HG03066 (cell line): ENCODE data around the gene AOPEP.

Source experiments
- ATAC-seq: cut with Tn5 transposase; IDR thresholded peaks from one replicate; pipeline ENCODE4 v1.9.1; 2021; ENCODE audit warnings: low read depth; ENCODE audit not compliant: unreplicated experiment

The AOPEP gene

GRCh38 chr9:95103281-95103771 lies 376.8 kb downstream of the AOPEP start:
- no peak for ATAC-seq

GRCh38 chr9:95103871-95104580 lies 377.5 kb downstream of the AOPEP start:
- ATAC-seq: no peak

GRCh38 chr9:95104581-95104960 lies 378.1 kb downstream of the AOPEP start:
- ATAC-seq: no peak

- ATAC-seq: no peak
Observed at GRCh38 chr9:95104980-95105379, 378.5 kb downstream of the AOPEP start.

- no peak for ATAC-seq
Observed at GRCh38 chr9:95105519-95106287, 379.2 kb downstream of the AOPEP start.

DNA sequence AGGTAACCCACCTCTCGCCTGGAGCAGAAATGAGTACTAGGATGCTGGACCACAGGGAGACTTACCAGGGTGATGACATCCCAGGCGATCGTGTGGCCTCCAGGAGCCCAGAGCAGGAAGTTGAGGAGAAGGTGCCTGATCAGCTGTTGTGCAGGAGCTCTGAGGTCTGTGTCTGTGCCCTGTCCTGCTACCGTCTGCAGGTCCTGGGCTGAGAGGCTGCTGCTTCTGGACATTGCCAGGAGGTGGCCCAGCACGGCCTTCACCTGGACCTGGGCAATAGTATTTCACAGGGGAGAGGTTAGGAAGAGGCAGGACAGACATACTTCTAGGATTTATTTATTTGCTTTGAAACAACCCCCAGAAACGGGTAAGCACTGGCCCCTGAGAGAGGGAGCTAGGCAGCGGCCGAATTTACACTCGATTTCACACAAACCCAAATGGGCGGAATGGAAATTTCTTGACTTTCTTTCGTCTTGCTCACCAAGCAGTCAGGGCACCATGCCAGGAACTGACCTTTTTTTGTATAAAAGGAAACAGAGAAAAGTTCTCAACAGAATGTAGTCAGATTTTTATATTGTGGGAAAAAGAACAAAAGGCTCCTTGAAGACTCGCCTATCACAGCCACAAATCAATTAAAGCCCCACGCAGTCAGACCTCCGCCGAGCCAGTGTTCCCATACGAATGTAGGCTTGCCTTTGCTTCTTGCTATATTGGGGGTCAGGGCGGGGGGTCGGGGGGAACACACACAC lies 380.7 kb downstream of the AOPEP start:
- ATAC-seq: no peak

DNA sequence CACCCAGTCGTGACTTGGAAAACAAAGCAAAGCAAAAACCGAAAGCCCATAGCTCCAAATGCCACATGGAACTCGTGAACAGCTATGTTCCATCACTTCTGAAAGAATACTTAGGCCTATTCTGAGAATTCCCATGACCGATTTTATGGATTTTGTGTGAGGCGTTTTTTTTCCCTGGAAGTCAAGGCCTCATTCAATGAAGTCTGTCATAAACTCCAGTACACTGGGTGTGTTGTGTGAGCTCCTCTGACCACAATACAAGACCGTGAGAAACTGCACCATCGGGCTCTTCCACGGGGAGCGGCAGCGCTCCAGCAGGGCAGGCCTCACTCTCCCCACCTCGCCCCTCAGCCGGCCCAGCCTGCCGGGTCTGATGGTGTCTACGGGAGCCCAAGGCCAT lies 381.5 kb downstream of the AOPEP start:
- no peak for ATAC-seq

- no peak for ATAC-seq
Observed at GRCh38 chr9:95108777-95109176, 382.3 kb downstream of the AOPEP start.

DNA sequence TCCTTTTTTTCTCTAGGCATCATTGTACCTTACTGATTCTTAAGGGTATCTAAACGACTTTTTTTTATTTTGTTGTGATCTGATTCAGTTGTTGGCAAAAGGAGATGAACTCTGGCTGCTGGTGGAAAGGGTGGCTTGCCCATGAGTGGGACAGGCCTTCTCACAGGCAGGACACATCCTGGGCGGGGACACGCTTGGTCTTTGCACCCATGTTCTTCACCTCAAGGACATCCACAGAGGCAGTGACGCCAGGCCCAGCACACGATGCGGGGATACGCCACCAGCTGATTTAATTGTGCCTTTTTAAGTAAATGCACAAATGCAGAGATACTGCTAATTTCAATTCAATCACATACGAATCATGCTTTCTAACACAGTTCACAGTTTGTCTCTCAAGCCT lies 383.0 kb downstream of the AOPEP start:
- no peak for ATAC-seq

- ATAC-seq: no peak
Observed at GRCh38 chr9:95110921-95111525, 384.5 kb downstream of the AOPEP start.

- ATAC-seq: no peak
Observed at GRCh38 chr9:95111716-95112115, 385.2 kb downstream of the AOPEP start.

DNA sequence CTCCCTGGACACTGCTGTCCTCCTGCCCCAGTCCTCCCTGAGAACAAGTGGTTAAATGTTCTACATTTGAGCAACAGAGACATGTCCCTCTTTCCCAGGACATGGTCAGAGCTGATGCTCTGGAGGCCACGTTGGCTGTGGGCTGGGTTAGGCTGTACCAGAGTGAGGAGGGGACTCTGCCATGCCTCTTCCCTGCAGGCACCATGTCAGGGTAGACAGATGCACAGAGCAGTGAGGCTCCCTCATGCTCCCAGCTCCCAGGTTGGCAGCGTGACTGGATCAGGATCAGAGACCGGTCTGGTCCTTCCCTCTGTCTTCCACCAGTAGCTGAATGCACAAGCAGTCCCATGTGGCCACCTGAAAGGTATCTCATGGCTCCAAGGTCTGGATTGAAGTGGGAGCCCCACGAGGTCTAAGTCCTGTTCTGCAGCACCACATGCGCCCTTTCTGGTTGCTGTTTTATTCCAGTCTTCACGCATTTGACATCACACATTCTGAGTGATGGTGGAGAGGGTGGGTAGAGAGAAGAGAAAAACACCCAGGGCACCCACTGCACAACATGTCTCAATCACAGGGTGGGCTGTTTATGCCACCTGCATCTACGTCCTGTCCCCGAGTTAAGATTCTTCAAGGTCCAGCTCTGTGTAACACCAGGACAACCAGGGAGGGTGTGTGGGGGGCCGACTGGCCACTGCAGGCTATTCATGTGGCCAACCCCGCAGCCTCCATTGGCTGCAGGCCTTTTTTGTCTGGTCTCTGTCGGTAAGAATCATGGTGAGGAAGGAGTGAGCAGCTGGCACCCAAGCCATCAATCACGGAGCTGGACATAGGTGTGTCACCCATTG lies 386.2 kb downstream of the AOPEP start:
- ATAC-seq: no peak

GRCh38 chr9:95115104-95115503 lies 388.6 kb downstream of the AOPEP start:
- no peak for ATAC-seq

- ATAC-seq: no peak
Observed at GRCh38 chr9:95116002-95116807, 389.7 kb downstream of the AOPEP start.

DNA sequence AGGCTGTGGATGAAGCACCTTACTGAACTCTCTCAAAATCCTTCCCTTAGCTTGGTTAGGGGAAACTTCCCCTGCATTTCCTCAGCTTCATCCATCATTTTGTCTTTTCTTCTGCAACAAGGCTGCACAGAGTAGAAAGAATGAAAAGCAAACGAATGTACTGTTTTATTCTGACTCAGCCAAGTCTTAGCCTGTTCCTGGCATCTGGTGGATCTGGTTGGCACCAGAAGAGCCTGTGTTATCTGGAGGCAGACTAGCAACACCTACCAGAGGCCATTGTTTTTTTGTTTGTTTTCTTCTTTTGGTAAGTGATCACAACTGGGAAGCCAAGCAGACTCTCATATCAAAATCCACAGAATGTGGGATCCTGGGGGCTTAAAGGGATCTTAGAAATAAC lies 390.3 kb downstream of the AOPEP start:
- ATAC-seq: no peak

GRCh38 chr9:95118596-95118995 lies 392.1 kb downstream of the AOPEP start:
- ATAC-seq: no peak

DNA sequence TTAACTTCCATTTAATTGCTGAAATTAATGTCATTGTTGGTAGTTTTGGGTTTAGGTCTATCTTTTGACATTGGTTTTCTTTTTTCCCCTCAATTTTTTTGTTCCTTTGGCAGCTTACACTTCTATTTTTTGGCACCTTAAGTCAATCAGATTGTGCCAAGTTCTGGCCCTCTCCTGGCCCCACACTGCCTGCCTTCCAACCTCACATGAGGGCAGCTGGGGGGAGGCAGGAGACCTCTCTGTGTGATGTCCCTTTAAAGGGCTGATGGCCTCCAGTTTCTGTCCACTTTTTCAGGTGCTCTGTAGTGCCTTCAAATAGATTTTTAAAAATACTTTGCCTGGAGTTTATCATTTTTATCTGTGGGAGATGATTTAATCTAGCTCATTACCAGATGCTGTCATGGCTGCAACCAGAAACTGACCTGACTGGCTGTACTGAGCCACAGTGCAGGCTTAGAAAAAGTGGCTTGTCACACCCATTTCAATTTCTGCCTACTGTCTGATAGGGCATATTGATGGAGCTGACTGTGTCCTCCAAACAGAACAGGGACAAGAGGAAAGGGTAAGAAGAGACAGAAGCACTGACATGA lies 394.4 kb downstream of the AOPEP start:
- no peak for ATAC-seq

- no peak for ATAC-seq
Observed at GRCh38 chr9:95124582-95125367, 398.3 kb downstream of the AOPEP start.
